HepG2 (cell line): ENCODE measurements around the gene OSBPL2. TPM values are rescaled to one million over a fixed set of nuclear protein-coding genes. Genes with fewer than 3 reads are reported as not detected.

Experiments
- ATF7-NPFF ChIP-seq: sonication (generic); formaldehyde crosslinking; IDR thresholded peaks from 2 replicates; pipeline ENCODE4 v1.8.1; 2023; ENCODE audit warnings: mild to moderate bottlenecking, low read depth, missing genetic modification reagents, moderate library complexity
- EEA1 ChIP-seq: sonication (generic); formaldehyde crosslinking; IDR thresholded peaks from 2 replicates; pipeline ENCODE4 v1.5.1; 2020; ENCODE audit warnings: mild to moderate bottlenecking, missing genetic modification reagents, borderline replicate concordance
- EHMT2 ChIP-seq: fragments of 200-600 bp; sonication (generic); IDR thresholded peaks from 2 replicates; pipeline ENCODE4 v1.7.0; 2017; ENCODE audit warnings: antibody characterized with exemption, low read depth, low read length, borderline replicate concordance
- FOXK1 ChIP-seq: sonication (generic); formaldehyde crosslinking; IDR thresholded peaks from 2 replicates; pipeline ENCODE4 v1.4.0; 2020; ENCODE audit warnings: low read depth, missing genetic modification reagents, borderline replicate concordance
- MYC ChIP-seq: sonication (generic); formaldehyde crosslinking; IDR thresholded peaks from 2 replicates; pipeline ENCODE4 v1.9.0; 2021; ENCODE audit warnings: missing genetic modification reagents, borderline replicate concordance
- NFE2L1 ChIP-seq: sonication (generic); formaldehyde crosslinking; IDR thresholded peaks from 2 replicates; pipeline ENCODE4 v1.4.0; 2020; ENCODE audit warnings: missing genetic modification reagents, mild to moderate bottlenecking, borderline replicate concordance
- NRL ChIP-seq: sonication (generic); formaldehyde crosslinking; IDR thresholded peaks from 2 replicates; pipeline ENCODE4 v1.5.0; 2020; ENCODE audit warnings: missing genetic modification reagents, mild to moderate bottlenecking, moderate library complexity, borderline replicate concordance
- RBFOX2 ChIP-seq: fragments of 200-400 bp; formaldehyde crosslinking; IDR thresholded peaks from 2 replicates; pipeline ENCODE4 v1.6.1; 2017; ENCODE audit warnings: low read depth, mild to moderate bottlenecking, low read length
- SOX13 ChIP-seq, 3 experiments: fragments of 450-650 bp in 1 of 3; sonication (generic) in 1 of 3; formaldehyde crosslinking in 1 of 3; IDR thresholded peaks in 2 of 3; conservative IDR thresholded peaks in 1 of 3; 2 replicates each; pipeline versions ENCODE4 v1.5.0 to v1.6.1; 2016 to 2020; ENCODE audit warnings: antibody characterized with exemption in 1 of 3, mild to moderate bottlenecking in 1 of 3, missing compliant biosample characterization in 1 of 3, missing genetic modification reagents in 1 of 3, moderate library complexity in 1 of 3
- TGIF2 ChIP-seq: IDR thresholded peaks from 2 replicates; pipeline ENCODE4 v1.6.1; 2016; ENCODE audit warnings: control low read depth, missing compliant biosample characterization
- ZBTB4 ChIP-seq: sonication (generic); formaldehyde crosslinking; IDR thresholded peaks from 2 replicates; pipeline ENCODE4 v1.4.0; 2020; ENCODE audit warnings: missing genetic modification reagents, mild to moderate bottlenecking, borderline replicate concordance
- ZNF331 ChIP-seq: sonication (generic); formaldehyde crosslinking; IDR thresholded peaks from 2 replicates; pipeline ENCODE4 v1.4.0; 2020; ENCODE audit warnings: missing genetic modification reagents
- ZNF770 ChIP-seq: sonication (generic); formaldehyde crosslinking; IDR thresholded peaks from 2 replicates; pipeline ENCODE4 v1.5.0; 2020; ENCODE audit warnings: mild to moderate bottlenecking, missing genetic modification reagents
- ZNF773 ChIP-seq: sonication (generic); formaldehyde crosslinking; IDR thresholded peaks from 2 replicates; pipeline ENCODE4 v1.4.0; 2020; ENCODE audit warnings: missing genetic modification reagents, borderline replicate concordance
- polyA plus RNA-seq, 8 experiments: library from polyadenylated mRNA; depleted of rRNA in 3 of 8; stranded (reverse) in 7 of 8; unstranded in 1 of 8; fragments of >200 nt; fragmentation: Illumina TruSeq in 4 of 8; extraction: Trizol in 4 of 8; gene quantifications; 2 replicates each; pipeline versions ENCODE4 v1.2.1 to v1.2.3, GENCODE V29; 2011 to 2016; ENCODE audit warnings: low read depth in 4 of 8, missing spikeins in 1 of 8, mixed read lengths in 1 of 8; ENCODE audit not compliant: insufficient read depth in 1 of 8
- total RNA-seq, 5 experiments: library from RNA; depleted of rRNA; stranded (reverse); fragments of >200 nt; fragmentation: Illumina TruSeq; extraction: Trizol; gene quantifications; 2 replicates each; pipeline ENCODE4 v1.2.3, GENCODE V29; 2016; ENCODE audit warnings: low read depth in 1 of 5
- TF ChIP-seq, protein P1 (sequence below): sonication (generic); formaldehyde crosslinking; IDR thresholded peaks from 2 replicates; pipeline ENCODE4; 2020; ENCODE audit warnings: missing genetic modification reagents, mild to moderate bottlenecking, borderline replicate concordance
- TF ChIP-seq, protein P2 (sequence below): sonication (generic); formaldehyde crosslinking; IDR thresholded peaks from 2 replicates; pipeline ENCODE4 v1.4.0; 2020; ENCODE audit warnings: missing genetic modification reagents

Gene OSBPL2
- total and polyA plus RNA-seq, 2 of the 13 experiments (the other 11 are each of a cell fraction or from before 2014, with no cell fraction given) = 18.5 to 37.4 TPM

GRCh38 chr20:62239278-62239879 lies 1.1 kb downstream of the OSBPL2 start (continued):
- TF ChIP-seq, protein P1, sequence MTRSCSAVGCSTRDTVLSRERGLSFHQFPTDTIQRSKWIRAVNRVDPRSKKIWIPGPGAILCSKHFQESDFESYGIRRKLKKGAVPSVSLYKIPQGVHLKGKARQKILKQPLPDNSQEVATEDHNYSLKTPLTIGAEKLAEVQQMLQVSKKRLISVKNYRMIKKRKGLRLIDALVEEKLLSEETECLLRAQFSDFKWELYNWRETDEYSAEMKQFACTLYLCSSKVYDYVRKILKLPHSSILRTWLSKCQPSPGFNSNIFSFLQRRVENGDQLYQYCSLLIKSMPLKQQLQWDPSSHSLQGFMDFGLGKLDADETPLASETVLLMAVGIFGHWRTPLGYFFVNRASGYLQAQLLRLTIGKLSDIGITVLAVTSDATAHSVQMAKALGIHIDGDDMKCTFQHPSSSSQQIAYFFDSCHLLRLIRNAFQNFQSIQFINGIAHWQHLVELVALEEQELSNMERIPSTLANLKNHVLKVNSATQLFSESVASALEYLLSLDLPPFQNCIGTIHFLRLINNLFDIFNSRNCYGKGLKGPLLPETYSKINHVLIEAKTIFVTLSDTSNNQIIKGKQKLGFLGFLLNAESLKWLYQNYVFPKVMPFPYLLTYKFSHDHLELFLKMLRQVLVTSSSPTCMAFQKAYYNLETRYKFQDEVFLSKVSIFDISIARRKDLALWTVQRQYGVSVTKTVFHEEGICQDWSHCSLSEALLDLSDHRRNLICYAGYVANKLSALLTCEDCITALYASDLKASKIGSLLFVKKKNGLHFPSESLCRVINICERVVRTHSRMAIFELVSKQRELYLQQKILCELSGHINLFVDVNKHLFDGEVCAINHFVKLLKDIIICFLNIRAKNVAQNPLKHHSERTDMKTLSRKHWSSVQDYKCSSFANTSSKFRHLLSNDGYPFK (CRISPR knock-in tag) = peak; percentile 73
- no peak for TF ChIP-seq SOX13 (IDR thresholded peaks at IDR 0.05)
- no peak for TF ChIP-seq SOX13 (CRISPR knock-in tag; conservative IDR thresholded peaks at IDR 0.05 in 1 of 2, IDR thresholded peaks at IDR 0.05 in 1 of 2)
- 0 out of 2 replicates have a peak, but pooled peaks have one; percentile 36 for TF ChIP-seq ZBTB4 (CRISPR knock-in tag)
- TF ChIP-seq NFE2L1 (CRISPR knock-in tag) = 0 out of 2 replicates have a peak, but pooled peaks have one; percentile 7
- TF ChIP-seq NRL = peak; percentile 76
- TF ChIP-seq EHMT2 = no peak
- peak; percentile 55; the same call in 1 of the 2 replicates for TF ChIP-seq ATF7-NPFF
- peak; percentile 17; the same call in 1 of the 2 replicates for TF ChIP-seq ZNF770
- no peak for TF ChIP-seq ZNF773 (CRISPR knock-in tag)
- TF ChIP-seq FOXK1 (CRISPR knock-in tag) = peak; percentile 11; the same call in 1 of the 2 replicates
- peak; percentile 33; the same call in 1 of the 2 replicates for TF ChIP-seq MYC (CRISPR knock-in tag)
- TF ChIP-seq EEA1 (CRISPR knock-in tag) = no peak; the same call in 1 of the 2 replicates
- peak; percentile 78; the same call in 1 of the 2 replicates for TF ChIP-seq TGIF2
- TF ChIP-seq ZNF331 (CRISPR knock-in tag) = peak; percentile 48; the same call in 1 of the 2 replicates
- 0 out of 2 replicates have a peak, but pooled peaks have one; percentile 35 for TF ChIP-seq RBFOX2
- TF ChIP-seq, protein P2, sequence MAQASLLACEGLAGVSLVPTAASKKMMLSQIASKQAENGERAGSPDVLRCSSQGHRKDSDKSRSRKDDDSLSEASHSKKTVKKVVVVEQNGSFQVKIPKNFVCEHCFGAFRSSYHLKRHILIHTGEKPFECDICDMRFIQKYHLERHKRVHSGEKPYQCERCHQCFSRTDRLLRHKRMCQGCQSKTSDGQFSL (CRISPR knock-in tag) = no peak
